B cell (primary cell): ENCODE measurements around the gene PTPRQ. TPM values are rescaled to one million over a fixed set of nuclear protein-coding genes. Genes with fewer than 3 reads are reported as not detected.

Experiments used
- ATAC-seq: fragments of 200-7000 bp; cut with Tn5 transposase; one replicate; pipeline ENCODE4 v1.10.0; 2021; ENCODE audit warnings: low read depth, mild to moderate bottlenecking, moderate number of reproducible peaks, moderate library complexity
- CTCF ChIA-PET: fragments of 350-600 bp; sonication (Branson Sonifier 250); formaldehyde crosslinking; loops from one replicate; lab custom pipeline; 2021; ENCODE audit warnings: antibody characterized with exemption, inconsistent platforms; lab: Charles Lee
- POLR2A ChIA-PET: fragments of 350-600 bp; sonication (Branson Sonifier 250); formaldehyde crosslinking; loops from one replicate; lab custom pipeline; 2021; ENCODE audit warnings: antibody characterized with exemption; lab: Charles Lee
- DNase-seq: peaks from one replicate; pipeline ENCODE4 v3.0.0; 2013
- H2AFZ ChIP-seq: 2 replicates; pipeline ENCODE4 v1.6.1; 2012; ENCODE audit warnings: mild to moderate bottlenecking, low read depth, low read length; ENCODE audit not compliant: insufficient read depth, poor library complexity, severe bottlenecking
- H3K27ac ChIP-seq, 2 donors: 1 replicate in 1 of 2; 2 replicates in 1 of 2; pipeline ENCODE4 v1.5.1; 2012 to 2013; ENCODE audit warnings: low read length in 2 of 2, mild to moderate bottlenecking in 2 of 2, moderate library complexity in 1 of 2
- H3K27me3 ChIP-seq, 4 experiments: fragments of 200-600 bp in 1 of 4; sonication (generic) in 1 of 4; replicated peaks in 1 of 4; 1 replicate in 2 of 4; 2 replicates in 2 of 4; pipeline versions ENCODE4 v1.6.1 to v1.7.0; 2013 to 2016; ENCODE audit warnings: low read length in 3 of 4, mild to moderate bottlenecking in 2 of 4, mixed read lengths in 1 of 4, moderate library complexity in 1 of 4; ENCODE audit not compliant: insufficient read depth in 4 of 4, control insufficient read depth in 3 of 4; ENCODE audit errors: control extremely low read depth in 1 of 4
- H3K36me3 ChIP-seq, 2 experiments: replicated peaks in 1 of 2; 1 replicate in 1 of 2; 2 replicates in 1 of 2; pipeline versions ENCODE4 v1.6.1 to v1.7.1; 2013; ENCODE audit warnings: low read length in 1 of 2; ENCODE audit not compliant: insufficient read depth in 2 of 2, control insufficient read depth in 1 of 2; ENCODE audit errors: control extremely low read depth in 1 of 2, extremely low read depth in 1 of 2
- H3K4me1 ChIP-seq, 2 donors: fragments of 200-600 bp in 1 of 2; sonication (generic) in 1 of 2; 1 replicate in 1 of 2; 2 replicates in 1 of 2; pipeline versions ENCODE4 v1.5.1 to v1.6.1; 2013 to 2017; ENCODE audit warnings: low read length in 2 of 2; ENCODE audit not compliant: control insufficient read depth in 2 of 2, insufficient read depth in 2 of 2
- H3K4me2 ChIP-seq: replicated peaks from 2 replicates; pipeline ENCODE3; 2012; ENCODE audit warnings: mild to moderate bottlenecking, low read depth, low read length; ENCODE audit not compliant: poor library complexity, severe bottlenecking
- H3K4me3 ChIP-seq, 5 experiments: fragments of 200-600 bp in 1 of 5; sonication (generic) in 1 of 5; 1 replicate in 3 of 5; 2 replicates in 2 of 5; pipeline versions ENCODE4 v1.5.1 to v1.7.0; 2011 to 2016; ENCODE audit warnings: low read length in 4 of 5, mild to moderate bottlenecking in 4 of 5, low read depth in 2 of 5, control low read depth in 1 of 5, moderate library complexity in 1 of 5; ENCODE audit not compliant: insufficient read depth in 1 of 5; ENCODE audit errors: control extremely low read depth in 1 of 5, extremely low read depth in 1 of 5
- H3K79me2 ChIP-seq: fragments of 200-600 bp; sonication (generic); one replicate; pipeline ENCODE4 v1.6.0; 2016; ENCODE audit warnings: low read length; ENCODE audit not compliant: control insufficient read depth, insufficient read depth
- H3K9ac ChIP-seq: fragments of 200-600 bp; sonication (generic); 2 replicates; pipeline ENCODE4 v1.6.1; 2017; ENCODE audit warnings: mild to moderate bottlenecking, low read length, moderate library complexity
- H3K9me3 ChIP-seq, 3 donors: one replicate each; pipeline versions ENCODE4 v1.6.1 to v1.7.1; 2013; ENCODE audit warnings: low read length in 2 of 3; ENCODE audit not compliant: control insufficient read depth in 2 of 3, insufficient read depth in 1 of 3; ENCODE audit errors: control extremely low read depth in 1 of 3
- H4K20me1 ChIP-seq: 2 replicates; pipeline ENCODE4 v1.6.0; 2012; ENCODE audit warnings: mild to moderate bottlenecking, low read length; ENCODE audit not compliant: insufficient read depth, control insufficient read depth, poor library complexity, severe bottlenecking
- H3K27ac Mint-ChIP-seq: one replicate; pipeline ENCODE4 v1.8.0; 2021; ENCODE audit warnings: mixed read lengths
- H3K27me3 Mint-ChIP-seq: one replicate; pipeline ENCODE4 v1.8.0; 2021; ENCODE audit warnings: mixed read lengths
- H3K4me1 Mint-ChIP-seq: one replicate; pipeline ENCODE4 v1.8.0; 2021; ENCODE audit warnings: mixed read lengths
- H3K4me3 Mint-ChIP-seq: one replicate; pipeline ENCODE4 v1.8.0; 2021; ENCODE audit warnings: mixed read lengths
- H3K9me3 Mint-ChIP-seq: one replicate; pipeline ENCODE4 v1.8.0; 2022; ENCODE audit warnings: mixed read lengths; ENCODE audit not compliant: insufficient read depth
- EZH2 ChIP-seq: IDR thresholded peaks from 2 replicates; pipeline ENCODE4 v1.6.1; 2012; ENCODE audit warnings: borderline replicate concordance, low read depth, mild to moderate bottlenecking, moderate library complexity, low read length; ENCODE audit not compliant: insufficient read depth, poor library complexity, severe bottlenecking
- WGBS: methylation state at CpG from one replicate; pipeline ENCODE4 v1.1.5; 2013; ENCODE audit warnings: missing lambda C conversion rate; ENCODE audit not compliant: insufficient coverage; 5-methylcytosine and 5-hydroxymethylcytosine counted together
- intact Hi-C: fragments of 100-400 bp; cut with micrococcal nuclease; formaldehyde crosslinking; loops from one replicate; pipeline ENCODE4 v1.10.0; 2022
- polyA plus RNA-seq: library from polyadenylated mRNA; depleted of rRNA; stranded (reverse); fragments of >200 nt; gene quantifications from 2 replicates; pipeline ENCODE4 v1.2.3, GENCODE V29; 2012
- total RNA-seq, 2 donors: library from RNA; stranded (reverse); fragments of 120-200 nt in 1 of 2; gene quantifications; 1 replicate in 1 of 2; 2 replicates in 1 of 2; pipeline versions ENCODE4 v1.2.3 to v1.2.4, GENCODE V29; 2013 to 2022
- TF ChIP-seq, protein P1 (sequence below): fragments of 200-600 bp; IDR thresholded peaks from one replicate; pipeline ENCODE4 v1.8.0; 2022; ENCODE audit warnings: antibody characterized with exemption, mild to moderate bottlenecking

Gene PTPRQ
- total and polyA plus RNA-seq, 2 donors (not counting 1 experiment from before 2014, with no cell fraction given) = not detected

GRCh38 chr12:80712866-80713265 lies 268.8 kb downstream of the PTPRQ start:
- no peaks in the 10 kb centered on the region for H3K4me1 ChIP-seq
- no peak overlapping the region for H3K4me3 Mint-ChIP-seq
- CTCF ChIA-PET = no interaction called here
- DNase-seq (no peak), ATAC-seq (no peak)
- POLR2A ChIA-PET = no interaction called here
- no peak for TF ChIP-seq EZH2
- TF ChIP-seq, protein P1, sequence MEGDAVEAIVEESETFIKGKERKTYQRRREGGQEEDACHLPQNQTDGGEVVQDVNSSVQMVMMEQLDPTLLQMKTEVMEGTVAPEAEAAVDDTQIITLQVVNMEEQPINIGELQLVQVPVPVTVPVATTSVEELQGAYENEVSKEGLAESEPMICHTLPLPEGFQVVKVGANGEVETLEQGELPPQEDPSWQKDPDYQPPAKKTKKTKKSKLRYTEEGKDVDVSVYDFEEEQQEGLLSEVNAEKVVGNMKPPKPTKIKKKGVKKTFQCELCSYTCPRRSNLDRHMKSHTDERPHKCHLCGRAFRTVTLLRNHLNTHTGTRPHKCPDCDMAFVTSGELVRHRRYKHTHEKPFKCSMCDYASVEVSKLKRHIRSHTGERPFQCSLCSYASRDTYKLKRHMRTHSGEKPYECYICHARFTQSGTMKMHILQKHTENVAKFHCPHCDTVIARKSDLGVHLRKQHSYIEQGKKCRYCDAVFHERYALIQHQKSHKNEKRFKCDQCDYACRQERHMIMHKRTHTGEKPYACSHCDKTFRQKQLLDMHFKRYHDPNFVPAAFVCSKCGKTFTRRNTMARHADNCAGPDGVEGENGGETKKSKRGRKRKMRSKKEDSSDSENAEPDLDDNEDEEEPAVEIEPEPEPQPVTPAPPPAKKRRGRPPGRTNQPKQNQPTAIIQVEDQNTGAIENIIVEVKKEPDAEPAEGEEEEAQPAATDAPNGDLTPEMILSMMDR = no peak
- no peaks in the 10 kb centered on the region for H3K36me3 ChIP-seq
- H3K27ac Mint-ChIP-seq = no peak overlapping the region
- H3K9ac ChIP-seq = no peak overlapping the region
- intact Hi-C loops = no loop called here
- peaks cover 2% of the 10 kb centered on the region for H3K4me1 Mint-ChIP-seq
- H3K27me3 Mint-ChIP-seq = peaks cover 65% of the 10 kb centered on the region
- H3K4me2 ChIP-seq = no peak overlapping the region
- no peak overlapping the region for H3K27ac ChIP-seq
- H3K9me3 ChIP-seq = peaks cover 0 to 22% (median 0%) of the 10 kb centered on the region in 3 donors
- H3K9me3 Mint-ChIP-seq = no peaks in the 10 kb centered on the region
- no peaks in the 10 kb centered on the region for H3K79me2 ChIP-seq
- no peak overlapping the region for H3K4me3 ChIP-seq
- no peak overlapping the region for H2AFZ ChIP-seq
- peaks cover 0 to 49% (median 15%) of the 10 kb centered on the region in 4 experiments for H3K27me3 ChIP-seq
- no peaks in the 10 kb centered on the region for H4K20me1 ChIP-seq

GRCh38 chr12:80713419-80713818 lies 269.4 kb downstream of the PTPRQ start:
- Histone ChIP-seq H3K4me1 (no peaks in the 10 kb centered on the region), H3K27me3 (peaks cover 0 to 46% (median 12%) of the 10 kb centered on the region in 4 experiments), H3K4me3 (no peak overlapping the region), H3K9me3 (peaks cover 0 to 19% (median 0%) of the 10 kb centered on the region in 3 donors), H4K20me1 (no peaks in the 10 kb centered on the region), H3K79me2 (no peaks in the 10 kb centered on the region), H3K27ac (no peak overlapping the region), H3K4me2 (no peak overlapping the region), H3K9ac (no peak overlapping the region), H3K36me3 (no peaks in the 10 kb centered on the region), H2AFZ (no peak overlapping the region)
- Mint-ChIP-seq H3K27me3 (peaks cover 68% of the 10 kb centered on the region), H3K4me3 (no peak overlapping the region), H3K9me3 (no peaks in the 10 kb centered on the region), H3K27ac (no peak overlapping the region), H3K4me1 (peaks cover 2% of the 10 kb centered on the region)
- intact Hi-C loops = no loop called here
- ATAC-seq = no peak
- no peak for DNase-seq
- ChIA-PET POLR2A (no interaction called here), CTCF (no interaction called here)
- no peak for TF ChIP-seq EZH2
- TF ChIP-seq, protein P1 = no peak
- WGBS = 43% methylated on average over 1 of the region's 4 CpGs
